Lung (tissue), 12 donors: ENCODE measurements around the gene LOXHD1. TPM values are rescaled to one million over a fixed set of nuclear protein-coding genes. Genes with fewer than 3 reads are reported as not detected.

ENCODE experiments used
- ATAC-seq: fragments of 200-7000 bp; cut with Tn5 transposase; one replicate; pipeline ENCODE4 v1.9.1; 2020; ENCODE audit warnings: moderate number of reproducible peaks; ENCODE audit not compliant: insufficient read depth, low FRiP score
- DNase-seq, 3 donors: peaks; one replicate each; pipeline ENCODE4 v3.0.0-alpha.2; 2013 to 2017
- H3K27ac ChIP-seq, 2 donors: one replicate each; pipeline ENCODE4 v1.5.1; 2013; ENCODE audit warnings: mild to moderate bottlenecking in 2 of 2, moderate library complexity in 2 of 2, control low read depth in 1 of 2, inconsistent platforms in 1 of 2, low read depth in 1 of 2, low read length in 1 of 2
- H3K27me3 ChIP-seq, 3 donors: one replicate each; pipeline ENCODE4 v1.5.1; 2013; ENCODE audit warnings: low read length in 2 of 3; ENCODE audit not compliant: control insufficient read depth in 3 of 3, insufficient read depth in 3 of 3
- H3K36me3 ChIP-seq, 4 donors: one replicate each; pipeline ENCODE4 v1.5.1; 2013; ENCODE audit warnings: low read length in 4 of 4, mild to moderate bottlenecking in 1 of 4, moderate library complexity in 1 of 4; ENCODE audit not compliant: control insufficient read depth in 4 of 4, insufficient read depth in 4 of 4
- H3K4me1 ChIP-seq, 5 donors: one replicate each; pipeline ENCODE4 v1.5.1; 2013; ENCODE audit warnings: low read length in 5 of 5, mild to moderate bottlenecking in 2 of 5, moderate library complexity in 1 of 5; ENCODE audit not compliant: control insufficient read depth in 5 of 5, insufficient read depth in 5 of 5
- H3K4me3 ChIP-seq: one replicate; pipeline ENCODE4 v1.5.1; 2013; ENCODE audit warnings: mild to moderate bottlenecking, control low read depth, moderate library complexity
- H3K9ac ChIP-seq, 2 donors: one replicate each; pipeline ENCODE4 v1.5.1; 2013; ENCODE audit warnings: low read length in 2 of 2, control low read depth in 1 of 2; ENCODE audit not compliant: insufficient read depth in 1 of 2
- H3K9me3 ChIP-seq, 4 donors: one replicate each; pipeline ENCODE4 v1.5.1; 2013; ENCODE audit warnings: low read length in 3 of 4, mild to moderate bottlenecking in 1 of 4, moderate library complexity in 1 of 4; ENCODE audit not compliant: control insufficient read depth in 4 of 4, insufficient read depth in 3 of 4
- CTCF ChIP-seq: IDR thresholded peaks from 2 replicates; pipeline ENCODE4 v1.5.1; 2012; ENCODE audit warnings: mild to moderate bottlenecking; ENCODE audit errors: control extremely low read depth, extremely low read depth
- WGBS, 2 donors: extraction: QIAGEN DNeasy Blood & Tissue Kit; methylation state at CpG; one replicate each; pipeline ENCODE4 v1.1.7; 2013; 5-methylcytosine and 5-hydroxymethylcytosine counted together
- polyA plus RNA-seq, 2 donors: library from polyadenylated mRNA; stranded (reverse); fragments of 200-250 nt; gene quantifications; one replicate each; pipeline ENCODE4 v1.2.1, GENCODE V29; 2013
- total RNA-seq, 2 donors: library from RNA; depleted of rRNA in 1 of 2; stranded (reverse); fragments of >200 nt in 1 of 2; gene quantifications; one replicate each; pipeline ENCODE4 v1.2.1, GENCODE V29; 2014 to 2021
- donor health status: control.
- donor health status: control.
- donor health status: Bipolar disorder and iron deficiency.
- donor health status: healthy.
- donor health status: DM: yes; HTN: yes; CAD: no.

The LOXHD1 gene
- total and polyA plus RNA-seq, 4 donors: 0.45 to 3.1 (median 1.2) TPM

GRCh38 chr18:46461993-46462392 is 195.0 kb downstream of the LOXHD1 start:
- WGBS, 2 donors: 84 to 85% methylated on average over 6 of the region's 6 CpGs
- peaks cover 0 to 5% (median 1%) of the 10 kb centered on the region in 4 donors for H3K36me3 ChIP-seq
- H3K27ac ChIP-seq: no peak overlapping the region
- H3K9me3 ChIP-seq: no peaks in the 10 kb centered on the region
- no peak overlapping the region for H3K9ac ChIP-seq
- H3K4me3 ChIP-seq: no peak overlapping the region
- no peaks in the 10 kb centered on the region for H3K27me3 ChIP-seq
- no peak for TF ChIP-seq CTCF
- DNase-seq (no peak), ATAC-seq (no peak)
- H3K4me1 ChIP-seq: peaks cover 0 to 4% (median 0%) of the 10 kb centered on the region in 5 donors

- H3K9me3 ChIP-seq: no peaks in the 10 kb centered on the region
- DNase-seq (no peak), ATAC-seq (no peak)
- H3K9ac ChIP-seq: no peak overlapping the region
- 91 to 92% methylated on average over 5 of the region's 5 CpGs for WGBS, 2 donors
- peaks cover 0 to 8% (median 4%) of the 10 kb centered on the region in 4 donors for H3K36me3 ChIP-seq
- no peaks in the 10 kb centered on the region for H3K4me1 ChIP-seq
- no peak overlapping the region for H3K27ac ChIP-seq
- H3K27me3 ChIP-seq: no peaks in the 10 kb centered on the region
- TF ChIP-seq CTCF: no peak
- no peak overlapping the region for H3K4me3 ChIP-seq
Observed at GRCh38 chr18:46460754-46461153, 196.3 kb downstream of the LOXHD1 start.

GRCh38 chr18:46459789-46460455 is 197.1 kb downstream of the LOXHD1 start:
- H3K4me3 ChIP-seq: no peak overlapping the region
- H3K36me3 ChIP-seq: peaks cover 0 to 10% (median 4%) of the 10 kb centered on the region in 4 donors
- TF ChIP-seq CTCF: no peak
- DNase-seq (no peak), ATAC-seq (no peak)
- no peaks in the 10 kb centered on the region for H3K9me3 ChIP-seq
- 89 to 91% methylated on average over 19 of the region's 19 CpGs for WGBS, 2 donors
- H3K27me3 ChIP-seq: no peaks in the 10 kb centered on the region
- H3K9ac ChIP-seq: no peak overlapping the region
- H3K27ac ChIP-seq: no peak overlapping the region
- H3K4me1 ChIP-seq: no peaks in the 10 kb centered on the region

- DNase-seq (no peak), ATAC-seq (no peak)
- no peak overlapping the region for H3K27ac ChIP-seq
- H3K4me3 ChIP-seq: no peak overlapping the region
- peaks cover 0 to 15% (median 4%) of the 10 kb centered on the region in 4 donors for H3K36me3 ChIP-seq
- no peaks in the 10 kb centered on the region for H3K9me3 ChIP-seq
- H3K4me1 ChIP-seq: no peaks in the 10 kb centered on the region
- 78 to 80% methylated on average over 6 of the region's 6 CpGs for WGBS, 2 donors
- H3K27me3 ChIP-seq: no peaks in the 10 kb centered on the region
- H3K9ac ChIP-seq: no peak overlapping the region
- no peak for TF ChIP-seq CTCF
Observed at GRCh38 chr18:46458472-46458871, 198.5 kb downstream of the LOXHD1 start.
